ENCODE results near the gene ARID5B. TPM values are rescaled to one million over a fixed set of nuclear protein-coding genes. Genes with fewer than 3 reads are reported as not detected.

ARID5B gene
- polyA plus RNA-seq, 1 donor from 2014 or later: 2.1 TPM

DNA sequence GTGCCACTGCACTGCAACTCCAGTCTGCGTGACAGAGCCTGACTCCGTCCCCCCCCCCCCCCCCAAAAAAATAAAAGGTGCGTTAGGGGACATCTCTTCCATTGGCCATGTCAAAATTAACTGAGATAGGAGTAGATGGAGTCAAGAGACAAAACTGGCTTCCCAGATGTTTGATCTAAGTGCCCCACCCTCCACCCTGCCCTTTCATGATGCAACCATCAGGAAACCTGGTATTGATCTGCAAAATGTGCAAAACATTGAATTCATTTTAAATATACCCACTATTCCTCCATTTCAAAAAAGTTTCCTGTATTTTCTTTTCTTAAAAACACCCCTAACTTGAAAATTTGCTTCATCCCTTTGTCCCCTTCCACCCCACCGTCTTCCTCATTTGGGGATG is 17.5 kb downstream of the ARID5B start:
- H3K79me2 ChIP-seq (replicated peaks; ENCODE audit: insufficient read depth, low read length): no peaks in the 10 kb centered on the region
- no peaks in the 10 kb centered on the region for H4K20me1 ChIP-seq (ENCODE audit: insufficient read depth)
- no peak overlapping the region for H3K27ac ChIP-seq (ENCODE audit: low read length)
- no peak overlapping the region for H3K4me3 ChIP-seq (ENCODE audit: low read length)
- no peaks in the 10 kb centered on the region for H3F3A ChIP-seq (ENCODE audit: insufficient read depth, low read length, poor library complexity, severe bottlenecking)
- no peaks in the 10 kb centered on the region for H3K9me2 ChIP-seq (ENCODE audit: insufficient read depth, low read length)
- no peak overlapping the region for H3K4me2 ChIP-seq (ENCODE audit: low read length)
- H3K9me3 ChIP-seq (ENCODE audit: low read length): no peaks in the 10 kb centered on the region
- H3K27me3 ChIP-seq (ENCODE audit: insufficient read depth, low read depth, low read length): no peaks in the 10 kb centered on the region
- no peak overlapping the region for H3K9ac ChIP-seq (ENCODE audit: low read length)
- H2AFZ ChIP-seq (ENCODE audit: low read depth, low read length): no peak overlapping the region
- TF ChIP-seq SMC3 (conservative IDR thresholded peaks at IDR 0.05; ENCODE audit: poor library complexity) (no peak), RAD21 (conservative IDR thresholded peaks at IDR 0.05) (no peak), POLR2AphosphoS5 (IDR thresholded peaks at IDR 0.05) (no peak)
- TF ChIP-seq, protein P1, sequence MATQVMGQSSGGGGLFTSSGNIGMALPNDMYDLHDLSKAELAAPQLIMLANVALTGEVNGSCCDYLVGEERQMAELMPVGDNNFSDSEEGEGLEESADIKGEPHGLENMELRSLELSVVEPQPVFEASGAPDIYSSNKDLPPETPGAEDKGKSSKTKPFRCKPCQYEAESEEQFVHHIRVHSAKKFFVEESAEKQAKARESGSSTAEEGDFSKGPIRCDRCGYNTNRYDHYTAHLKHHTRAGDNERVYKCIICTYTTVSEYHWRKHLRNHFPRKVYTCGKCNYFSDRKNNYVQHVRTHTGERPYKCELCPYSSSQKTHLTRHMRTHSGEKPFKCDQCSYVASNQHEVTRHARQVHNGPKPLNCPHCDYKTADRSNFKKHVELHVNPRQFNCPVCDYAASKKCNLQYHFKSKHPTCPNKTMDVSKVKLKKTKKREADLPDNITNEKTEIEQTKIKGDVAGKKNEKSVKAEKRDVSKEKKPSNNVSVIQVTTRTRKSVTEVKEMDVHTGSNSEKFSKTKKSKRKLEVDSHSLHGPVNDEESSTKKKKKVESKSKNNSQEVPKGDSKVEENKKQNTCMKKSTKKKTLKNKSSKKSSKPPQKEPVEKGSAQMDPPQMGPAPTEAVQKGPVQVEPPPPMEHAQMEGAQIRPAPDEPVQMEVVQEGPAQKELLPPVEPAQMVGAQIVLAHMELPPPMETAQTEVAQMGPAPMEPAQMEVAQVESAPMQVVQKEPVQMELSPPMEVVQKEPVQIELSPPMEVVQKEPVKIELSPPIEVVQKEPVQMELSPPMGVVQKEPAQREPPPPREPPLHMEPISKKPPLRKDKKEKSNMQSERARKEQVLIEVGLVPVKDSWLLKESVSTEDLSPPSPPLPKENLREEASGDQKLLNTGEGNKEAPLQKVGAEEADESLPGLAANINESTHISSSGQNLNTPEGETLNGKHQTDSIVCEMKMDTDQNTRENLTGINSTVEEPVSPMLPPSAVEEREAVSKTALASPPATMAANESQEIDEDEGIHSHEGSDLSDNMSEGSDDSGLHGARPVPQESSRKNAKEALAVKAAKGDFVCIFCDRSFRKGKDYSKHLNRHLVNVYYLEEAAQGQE (IDR thresholded peaks at IDR 0.05; ENCODE audit: borderline replicate concordance): no peak
- H3K36me3 ChIP-seq (ENCODE audit: insufficient read depth, low read length): no peaks in the 10 kb centered on the region

DNA sequence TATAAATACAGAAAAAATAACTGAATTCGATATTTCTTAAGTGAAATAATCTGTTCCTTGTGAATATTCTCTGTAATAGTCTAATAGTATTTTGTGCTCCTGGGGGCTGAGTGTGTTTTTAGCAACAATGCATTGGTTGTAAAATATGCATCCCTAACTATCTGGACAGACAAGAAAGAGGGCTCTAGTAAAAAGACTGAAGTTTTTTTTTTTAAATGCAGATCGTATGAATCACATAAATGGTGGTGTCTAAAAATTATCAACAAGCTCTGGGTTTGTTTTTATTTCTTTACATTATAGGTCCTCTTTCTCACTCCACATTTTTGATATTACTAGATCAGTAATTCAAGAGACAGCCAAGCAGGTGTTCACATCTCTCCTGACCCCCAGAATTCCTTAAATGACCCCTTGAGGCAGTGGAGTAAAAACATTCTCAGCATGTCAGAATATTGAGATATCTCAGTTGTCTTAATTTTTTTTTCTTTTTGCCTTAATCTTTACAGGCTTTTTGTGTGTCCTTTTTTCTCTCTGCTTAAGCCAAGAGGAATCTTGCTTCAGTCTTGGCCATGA is 18.2 kb downstream of the ARID5B start:
- no peaks in the 10 kb centered on the region for H3F3A ChIP-seq (ENCODE audit: insufficient read depth, low read length, poor library complexity, severe bottlenecking)
- TF ChIP-seq EP300 (conservative IDR thresholded peaks at IDR 0.05; ENCODE audit: poor library complexity, severe bottlenecking) (no peak), SMC3 (conservative IDR thresholded peaks at IDR 0.05; ENCODE audit: poor library complexity) (no peak), POLR2AphosphoS5 (IDR thresholded peaks at IDR 0.05) (no peak), RAD21 (conservative IDR thresholded peaks at IDR 0.05) (no peak), TAF1 (IDR thresholded peaks at IDR 0.05; ENCODE audit: low read depth) (no peak), MXI1 (conservative IDR thresholded peaks at IDR 0.05; ENCODE audit: poor library complexity, severe bottlenecking) (no peak), EZH2 (IDR thresholded peaks at IDR 0.05; ENCODE audit: borderline replicate concordance, insufficient read depth, low read length, poor library complexity, severe bottlenecking) (no peak)
- TF ChIP-seq, protein P1 (IDR thresholded peaks at IDR 0.05; ENCODE audit: borderline replicate concordance): no peak
- TF ChIP-seq, protein P2, sequence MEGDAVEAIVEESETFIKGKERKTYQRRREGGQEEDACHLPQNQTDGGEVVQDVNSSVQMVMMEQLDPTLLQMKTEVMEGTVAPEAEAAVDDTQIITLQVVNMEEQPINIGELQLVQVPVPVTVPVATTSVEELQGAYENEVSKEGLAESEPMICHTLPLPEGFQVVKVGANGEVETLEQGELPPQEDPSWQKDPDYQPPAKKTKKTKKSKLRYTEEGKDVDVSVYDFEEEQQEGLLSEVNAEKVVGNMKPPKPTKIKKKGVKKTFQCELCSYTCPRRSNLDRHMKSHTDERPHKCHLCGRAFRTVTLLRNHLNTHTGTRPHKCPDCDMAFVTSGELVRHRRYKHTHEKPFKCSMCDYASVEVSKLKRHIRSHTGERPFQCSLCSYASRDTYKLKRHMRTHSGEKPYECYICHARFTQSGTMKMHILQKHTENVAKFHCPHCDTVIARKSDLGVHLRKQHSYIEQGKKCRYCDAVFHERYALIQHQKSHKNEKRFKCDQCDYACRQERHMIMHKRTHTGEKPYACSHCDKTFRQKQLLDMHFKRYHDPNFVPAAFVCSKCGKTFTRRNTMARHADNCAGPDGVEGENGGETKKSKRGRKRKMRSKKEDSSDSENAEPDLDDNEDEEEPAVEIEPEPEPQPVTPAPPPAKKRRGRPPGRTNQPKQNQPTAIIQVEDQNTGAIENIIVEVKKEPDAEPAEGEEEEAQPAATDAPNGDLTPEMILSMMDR (IDR thresholded peaks at IDR 0.05; ENCODE audit: poor library complexity, severe bottlenecking): no peak
- H3K9me2 ChIP-seq (ENCODE audit: insufficient read depth, low read length): no peaks in the 10 kb centered on the region
- no peaks in the 10 kb centered on the region for H3K79me2 ChIP-seq (replicated peaks; ENCODE audit: insufficient read depth, low read length)
- no peak overlapping the region for H3K4me2 ChIP-seq (ENCODE audit: low read length)
- no peaks in the 10 kb centered on the region for H3K27me3 ChIP-seq (ENCODE audit: insufficient read depth, low read depth, low read length)
- no peak overlapping the region for H3K4me3 ChIP-seq (ENCODE audit: low read length)
- no peaks in the 10 kb centered on the region for H3K36me3 ChIP-seq (ENCODE audit: insufficient read depth, low read length)
- H3K9ac ChIP-seq (ENCODE audit: low read length): no peak overlapping the region
- no peak overlapping the region for H3K27ac ChIP-seq (ENCODE audit: low read length)
- no peaks in the 10 kb centered on the region for H3K9me3 ChIP-seq (ENCODE audit: low read length)
- H2AFZ ChIP-seq (ENCODE audit: low read depth, low read length): no peak overlapping the region
- H4K20me1 ChIP-seq (ENCODE audit: insufficient read depth): no peaks in the 10 kb centered on the region

Measured in neural cell (in vitro differentiated cells).